Measurements from ENCODE around the gene RUBCN.
"Not testable (repeated sequence)": the region's sequence is repeated elsewhere in the genome, so short reads cannot be mapped to it uniquely, and the experiment has no call there.

The RUBCN gene

GRCh38 chr3:197734667-197735318 is 1.9 kb downstream of the RUBCN start:
- no peak for DNase-seq (ENCODE audit: low read depth in 2 of 2)

- no peak for DNase-seq (ENCODE audit: low read depth in 2 of 2)
Observed at GRCh38 chr3:197733042-197733441, 3.7 kb downstream of the RUBCN start.

- DNase-seq (ENCODE audit: low read depth in 2 of 2): not testable (repeated sequence)
Observed at GRCh38 chr3:197731483-197731882, 5.2 kb downstream of the RUBCN start.

- not testable (repeated sequence) for DNase-seq (ENCODE audit: low read depth in 2 of 2)
Observed at GRCh38 chr3:197730770-197731169, 5.9 kb downstream of the RUBCN start.

GRCh38 chr3:197730200-197730599 is 6.5 kb downstream of the RUBCN start:
- no peak for DNase-seq (ENCODE audit: low read depth in 2 of 2)

GRCh38 chr3:197728487-197728886 is 8.2 kb downstream of the RUBCN start:
- DNase-seq (ENCODE audit: low read depth in 2 of 2): no peak

- not testable (repeated sequence) for DNase-seq (ENCODE audit: low read depth in 2 of 2)
Observed at GRCh38 chr3:197727878-197728277, 8.8 kb downstream of the RUBCN start.

GRCh38 chr3:197722734-197723133 is 14.0 kb downstream of the RUBCN start:
- DNase-seq (ENCODE audit: low read depth in 2 of 2): no peak

- DNase-seq (ENCODE audit: low read depth in 2 of 2): no peak
Observed at GRCh38 chr3:197720694-197721093, 16.0 kb downstream of the RUBCN start.

- no peak for DNase-seq (ENCODE audit: low read depth in 2 of 2)
Observed at GRCh38 chr3:197718891-197719290, 17.8 kb downstream of the RUBCN start.

- no peak for DNase-seq (ENCODE audit: low read depth in 2 of 2)
Observed at GRCh38 chr3:197714251-197714650, 22.5 kb downstream of the RUBCN start.

- no peak for DNase-seq (ENCODE audit: low read depth in 2 of 2)
Observed at GRCh38 chr3:197713477-197713822, 23.3 kb downstream of the RUBCN start.

GRCh38 chr3:197711973-197712707 is 24.6 kb downstream of the RUBCN start:
- peak; percentile 75 to 79 for DNase-seq (ENCODE audit: low read depth in 2 of 2)

GRCh38 chr3:197710965-197711364 is 25.7 kb downstream of the RUBCN start:
- not testable (repeated sequence) for DNase-seq (ENCODE audit: low read depth in 2 of 2)

- DNase-seq (ENCODE audit: low read depth in 2 of 2): no peak
Observed at GRCh38 chr3:197709135-197709534, 27.6 kb downstream of the RUBCN start.

- no peak for DNase-seq (ENCODE audit: low read depth in 2 of 2)
Observed at GRCh38 chr3:197706658-197707057, 30.0 kb downstream of the RUBCN start.

- DNase-seq (ENCODE audit: low read depth in 2 of 2): no peak
Observed at GRCh38 chr3:197701841-197702240, 34.9 kb downstream of the RUBCN start.

GRCh38 chr3:197700095-197700494 is 36.6 kb downstream of the RUBCN start:
- DNase-seq (ENCODE audit: low read depth in 2 of 2): no peak

GRCh38 chr3:197697355-197697754 is 39.3 kb downstream of the RUBCN start:
- no peak for DNase-seq (ENCODE audit: low read depth in 2 of 2)

GRCh38 chr3:197694251-197694650 is 42.5 kb downstream of the RUBCN start:
- DNase-seq (ENCODE audit: low read depth in 2 of 2): no peak

GRCh38 chr3:197692641-197693040 is 44.1 kb downstream of the RUBCN start:
- no peak for DNase-seq (ENCODE audit: low read depth in 2 of 2)

GRCh38 chr3:197690754-197691153 is 46.0 kb downstream of the RUBCN start:
- no peak for DNase-seq (ENCODE audit: low read depth in 2 of 2)

GRCh38 chr3:197687570-197687969 is 49.1 kb downstream of the RUBCN start:
- DNase-seq (ENCODE audit: low read depth in 2 of 2): no peak

- DNase-seq (ENCODE audit: low read depth in 2 of 2): no peak
Observed at GRCh38 chr3:197686899-197687298, 49.8 kb downstream of the RUBCN start.
